GM18867 (cell line): ENCODE measurements around the gene ADD2.
A peak's percentile ranks its signal among the peaks of the same experiment; 100 is the strongest.

Source experiments
- ATAC-seq: cut with Tn5 transposase; IDR thresholded peaks from one replicate; pipeline ENCODE4 v1.9.1; 2021; ENCODE audit warnings: mild to moderate bottlenecking, moderate library complexity; ENCODE audit not compliant: unreplicated experiment

The ADD2 gene

GRCh38 chr2:70707706-70708105, 60.3 kb downstream of the ADD2 start:
- ATAC-seq: no peak

- ATAC-seq: no peak
These were observed 61.8 kb downstream of the ADD2 start for GRCh38 chr2:70706026-70706795.

- ATAC-seq: no peak
These were observed 62.7 kb downstream of the ADD2 start for GRCh38 chr2:70705160-70705850.

- ATAC-seq: no peak
These were observed 64.0 kb downstream of the ADD2 start for GRCh38 chr2:70703900-70704549.

- no peak for ATAC-seq
These were observed 65.1 kb downstream of the ADD2 start for GRCh38 chr2:70702711-70703395.

- no peak for ATAC-seq
These were observed 69.2 kb downstream of the ADD2 start for GRCh38 chr2:70698847-70699246.

GRCh38 chr2:70697603-70698383, 70.2 kb downstream of the ADD2 start:
- ATAC-seq: no peak

GRCh38 chr2:70696142-70696541, 71.9 kb downstream of the ADD2 start:
- ATAC-seq: no peak

- ATAC-seq: no peak
These were observed 75.7 kb downstream of the ADD2 start for GRCh38 chr2:70692256-70692655.

- ATAC-seq: no peak
These were observed 76.4 kb downstream of the ADD2 start for GRCh38 chr2:70691497-70692140.

GRCh38 chr2:70690846-70691245, 77.2 kb downstream of the ADD2 start:
- ATAC-seq: no peak

GRCh38 chr2:70688427-70688826, 79.6 kb downstream of the ADD2 start:
- ATAC-seq: no peak

- ATAC-seq: no peak
These were observed 80.6 kb downstream of the ADD2 start for GRCh38 chr2:70687461-70687795.

GRCh38 chr2:70686577-70687460, 81.2 kb downstream of the ADD2 start:
- ATAC-seq: peak; percentile 86

- ATAC-seq: no peak
These were observed 82.2 kb downstream of the ADD2 start for GRCh38 chr2:70685771-70686171.

- no peak for ATAC-seq
These were observed 83.0 kb downstream of the ADD2 start for GRCh38 chr2:70684846-70685622.

- no peak for ATAC-seq
These were observed 84.5 kb downstream of the ADD2 start for GRCh38 chr2:70683455-70683854.

- ATAC-seq: no peak
These were observed 87.3 kb downstream of the ADD2 start for GRCh38 chr2:70680735-70681134.
